Ramos (cell line): ENCODE results near the gene C17orf50.

Experiments used
- in situ Hi-C: fragments of 300-500 bp; cut with MboI; formaldehyde crosslinking; loops from one replicate; pipeline ENCODE4 v1.14.3; 2022; ENCODE audit warnings: low sequenced_read_pairs; ENCODE audit not compliant: unreplicated experiment

The C17orf50 gene

DNA sequence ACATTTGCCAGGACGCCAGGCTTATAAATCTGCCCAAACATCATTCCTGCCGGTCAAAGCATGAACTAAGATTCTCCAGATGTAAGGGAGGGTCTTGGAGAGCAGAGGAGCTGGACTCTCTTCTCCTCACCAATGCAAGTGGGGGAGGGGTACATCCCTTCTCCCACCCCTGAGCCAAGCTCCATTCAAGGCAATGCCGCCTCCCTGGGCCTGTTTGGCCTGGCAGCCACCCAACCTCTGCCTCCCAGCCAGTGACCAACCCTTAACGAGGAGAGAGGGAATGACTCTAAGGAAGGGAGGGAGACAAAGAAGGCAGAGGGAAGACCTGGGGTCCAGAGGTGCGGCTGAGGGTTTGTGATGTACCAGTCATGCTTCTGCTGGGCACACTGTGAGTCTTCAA is 13.8 kb downstream of the C17orf50 start:
- in situ Hi-C loops: no loop called here

DNA sequence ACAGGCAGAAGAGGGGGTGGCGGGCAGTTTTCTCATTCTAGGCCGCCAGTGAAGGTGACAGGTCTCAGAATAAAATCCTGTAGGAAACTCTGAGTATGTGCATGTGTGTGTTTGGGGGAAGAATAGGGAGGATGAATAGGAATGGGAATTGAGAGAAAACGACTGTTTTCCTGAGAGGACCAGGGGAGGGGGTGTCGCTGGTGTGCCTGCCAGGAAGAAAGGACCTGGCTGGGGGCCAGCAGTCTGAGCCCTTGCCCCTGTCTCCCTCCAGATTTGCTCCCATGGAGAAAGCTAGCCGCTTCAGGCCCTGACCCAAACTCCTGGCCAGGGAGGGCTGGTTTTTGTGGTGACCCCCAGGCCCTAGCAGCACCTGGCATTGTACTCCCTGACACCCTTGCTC is 14.4 kb downstream of the C17orf50 start:
- in situ Hi-C loops: no loop called here

DNA sequence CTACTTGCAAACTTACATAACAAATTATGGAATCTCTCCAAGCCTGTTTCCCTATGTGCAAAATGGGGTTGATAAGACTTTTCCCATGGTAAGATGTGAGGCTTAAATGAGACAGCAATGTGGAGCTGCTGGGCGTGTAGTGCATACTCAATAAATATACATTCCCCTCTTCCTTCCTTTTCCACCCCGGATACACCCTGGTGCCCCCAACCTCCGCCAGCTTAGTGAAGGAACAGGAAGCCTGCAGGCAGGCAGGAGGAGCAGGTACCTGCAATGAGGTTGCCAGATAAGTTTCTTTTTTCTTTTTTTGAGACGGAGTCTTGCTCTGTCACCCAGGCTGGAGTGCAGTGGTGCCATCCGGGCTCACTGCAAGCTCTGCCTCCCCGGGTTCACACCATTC is 14.9 kb downstream of the C17orf50 start:
- in situ Hi-C loops: no loop called here

DNA sequence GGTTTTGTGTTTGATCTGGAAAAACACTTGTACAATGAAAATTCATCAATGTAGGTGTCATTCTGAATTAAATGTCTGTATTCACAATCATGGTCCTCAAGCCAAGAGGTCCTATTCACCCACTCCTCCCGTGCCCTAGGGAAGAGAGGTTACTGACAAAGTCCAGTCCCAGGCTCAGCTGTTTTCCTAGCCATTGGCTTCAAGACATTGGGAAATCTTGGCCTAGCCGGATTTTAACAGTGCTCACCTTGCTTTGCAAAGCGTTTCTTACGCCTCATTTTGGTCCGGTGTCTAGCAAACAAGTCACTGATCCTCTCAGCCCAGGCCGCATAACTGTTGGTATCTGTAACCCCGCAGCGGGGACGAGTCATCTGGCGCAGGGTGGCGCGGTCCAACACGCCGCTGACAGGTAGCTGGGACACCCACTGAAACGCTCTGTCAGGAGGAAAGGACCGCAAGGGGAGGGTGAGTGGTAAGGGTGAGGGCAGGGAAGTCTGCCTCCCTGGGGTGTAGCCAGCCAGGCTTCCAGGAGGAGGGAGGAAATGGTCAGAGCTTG is 18.0 kb downstream of the C17orf50 start:
- in situ Hi-C loops: no loop called here

DNA sequence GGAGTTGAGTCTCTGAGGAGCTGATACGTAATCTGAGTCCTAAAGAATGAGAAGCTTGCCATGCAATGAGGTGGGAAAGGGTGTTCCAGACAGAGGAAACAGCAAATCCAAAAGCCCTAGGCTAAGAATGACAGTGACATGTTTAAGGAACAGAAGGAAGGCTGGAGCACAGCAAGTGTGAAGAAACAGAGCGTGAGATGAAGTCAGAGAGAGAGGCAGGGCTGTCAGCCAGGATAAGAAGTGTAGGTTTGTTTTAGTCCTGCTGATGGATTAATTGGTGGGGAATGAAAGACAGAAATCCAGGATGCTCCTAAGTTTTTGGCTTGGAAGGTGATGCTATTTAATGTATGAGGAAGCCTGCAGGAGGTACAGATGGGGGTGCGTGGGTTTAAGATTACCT is 20.3 kb downstream of the C17orf50 start:
- in situ Hi-C loops: no loop called here

DNA sequence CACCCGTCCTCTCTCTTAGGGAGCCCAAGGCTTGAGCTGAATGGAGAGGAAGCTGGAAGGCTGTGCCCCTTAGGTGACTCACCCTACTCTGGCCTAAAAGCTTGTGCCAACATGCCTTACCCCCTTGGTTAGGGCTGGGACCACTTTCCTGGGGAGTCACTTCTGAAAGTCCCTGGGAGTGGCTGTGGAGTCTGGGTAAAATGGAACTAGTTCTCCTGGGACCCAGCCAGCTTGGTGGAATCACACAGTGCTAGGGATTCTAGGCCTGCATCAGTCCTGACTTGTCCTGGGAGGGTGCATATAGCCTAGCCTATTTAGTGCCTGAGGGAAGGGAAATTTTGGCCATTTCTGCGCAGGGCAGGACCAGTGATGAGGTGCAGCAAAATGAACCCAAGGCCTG is 24.2 kb downstream of the C17orf50 start:
- in situ Hi-C loops: no loop called here

DNA sequence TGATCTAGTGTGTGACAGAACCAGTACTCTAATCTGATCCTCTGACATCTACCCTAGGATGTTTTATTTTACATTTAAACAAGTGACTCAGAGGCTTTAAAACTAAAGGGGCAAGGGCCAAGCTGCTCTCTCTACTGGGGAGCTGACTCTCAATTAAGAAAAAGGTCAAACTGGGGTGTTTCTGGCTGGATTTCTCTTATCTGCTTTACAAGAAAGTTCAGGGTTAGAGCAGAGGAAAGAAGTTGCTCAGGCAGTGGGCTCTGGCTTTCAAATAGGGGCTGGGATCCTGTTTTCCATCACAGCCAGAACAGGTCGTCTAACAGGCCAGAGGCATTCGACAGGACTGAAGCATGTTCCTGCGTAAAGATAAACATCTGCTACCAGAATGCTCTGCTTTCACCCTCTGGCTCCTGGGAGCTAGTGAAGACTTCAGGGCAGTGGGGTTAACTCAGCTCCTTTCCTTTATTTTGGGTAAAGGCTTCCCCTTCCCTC is 26.3 kb downstream of the C17orf50 start:
- in situ Hi-C loops: no loop called here

DNA sequence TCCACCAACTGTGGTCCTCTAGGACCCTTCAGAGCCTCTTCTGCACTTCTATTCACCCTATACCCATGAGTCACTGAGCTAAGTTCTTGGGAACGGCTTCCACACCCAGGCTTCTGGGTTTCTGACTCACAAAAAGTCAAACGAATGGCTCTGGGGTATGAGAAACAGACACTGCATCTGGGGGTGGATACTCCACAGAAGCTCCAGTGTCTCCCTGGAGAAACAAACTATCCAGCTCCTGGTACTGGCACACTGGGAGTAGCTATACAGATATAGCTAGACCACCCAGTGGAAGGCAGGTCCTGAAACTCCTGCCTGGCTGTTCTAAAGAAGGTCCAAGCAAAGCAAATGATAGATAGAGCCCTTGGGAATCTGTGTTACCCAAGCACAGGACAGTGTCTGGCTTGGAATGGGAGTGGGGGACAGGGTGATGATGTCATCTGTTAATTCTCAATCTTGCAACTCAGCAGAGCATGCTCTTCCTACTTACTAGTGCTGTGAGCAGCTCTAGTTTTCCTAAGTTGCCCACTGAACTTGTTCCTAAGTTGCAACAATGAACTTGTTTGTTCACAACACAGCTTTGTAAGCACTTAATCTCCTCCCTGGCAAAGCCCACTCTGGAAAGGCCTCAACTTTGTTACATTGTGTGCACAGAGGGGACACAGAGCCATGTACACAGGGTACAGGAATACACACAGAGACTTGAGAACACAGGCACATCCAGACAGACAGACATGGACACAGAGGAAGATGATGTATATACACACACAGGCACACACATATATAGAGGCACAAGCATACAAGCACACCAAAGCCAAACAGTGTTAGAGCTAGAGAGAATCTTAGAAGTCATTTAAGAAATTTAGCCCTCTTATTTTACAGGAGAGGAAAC is 28.0 kb downstream of the C17orf50 start:
- in situ Hi-C loops: no loop called here

DNA sequence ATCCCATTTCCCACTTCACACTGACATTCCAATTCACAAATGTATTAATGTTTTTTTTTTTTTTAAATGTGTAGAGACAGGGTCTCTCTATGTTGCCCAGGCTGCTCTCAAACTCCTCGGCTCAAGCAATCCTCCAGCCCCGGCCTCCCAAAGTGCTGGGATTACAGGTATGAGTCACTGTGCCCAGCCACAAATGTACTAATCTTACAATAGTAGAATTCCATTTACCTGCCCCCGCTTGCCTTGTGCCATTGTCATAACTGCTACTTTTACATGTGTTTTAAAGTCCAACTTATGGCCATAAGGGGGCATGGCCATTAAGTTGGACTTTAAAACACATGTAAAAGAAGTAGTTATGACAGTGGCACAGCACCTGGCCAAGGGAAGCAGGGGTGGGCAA is 30.2 kb downstream of the C17orf50 start:
- in situ Hi-C loops: no loop called here

DNA sequence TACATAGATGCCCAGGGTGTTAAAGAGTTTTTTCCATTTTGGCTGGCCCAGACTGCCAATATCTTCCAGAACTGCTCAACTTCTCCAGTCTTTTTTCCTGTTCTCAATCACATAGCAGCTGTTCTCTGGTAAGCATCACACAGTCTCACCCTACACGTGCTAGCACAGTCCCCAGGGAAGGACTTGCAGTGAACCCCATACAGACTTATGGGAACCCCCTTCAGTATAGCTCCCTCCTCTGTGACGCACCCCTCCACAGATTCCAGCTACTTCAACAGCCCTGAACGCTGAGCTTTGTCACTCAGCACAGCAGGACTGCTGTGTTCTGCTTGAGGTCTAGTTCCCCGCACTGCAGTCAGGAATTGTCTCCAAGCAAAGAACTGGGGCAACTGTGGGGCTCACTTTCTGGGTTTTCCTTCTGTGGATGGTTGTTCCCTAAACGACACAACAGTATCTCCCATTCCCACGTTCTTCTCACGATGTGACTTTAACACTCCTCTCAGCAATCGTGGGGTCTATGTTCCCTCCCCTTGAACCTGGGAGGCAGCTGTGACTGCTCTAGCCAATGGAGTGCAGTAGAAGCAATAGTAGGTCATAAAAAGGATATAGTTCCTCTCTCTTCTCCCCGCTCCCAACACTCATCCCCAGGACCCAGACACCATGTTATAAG is 31.1 kb downstream of the C17orf50 start:
- in situ Hi-C loops: no loop called here

DNA sequence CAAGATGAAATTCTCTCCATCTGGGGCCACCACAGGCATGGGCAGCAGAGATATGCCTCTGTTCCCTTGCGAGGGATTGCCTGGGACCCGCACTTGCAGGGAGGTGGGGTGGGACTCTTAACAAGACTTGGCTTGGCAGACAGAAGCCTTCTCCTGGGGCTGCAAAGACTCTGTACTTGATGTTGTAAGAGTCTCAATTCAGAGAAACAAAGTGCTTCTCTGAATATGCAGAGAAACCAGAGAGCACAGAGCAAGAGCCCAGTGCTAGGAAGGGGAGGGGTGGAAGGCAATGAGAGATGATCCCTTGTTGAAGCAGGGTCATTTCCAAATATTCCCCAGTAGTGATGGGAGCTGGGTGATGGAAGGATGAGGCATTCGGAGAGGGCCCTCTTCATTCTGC is 32.6 kb downstream of the C17orf50 start:
- in situ Hi-C loops: no loop called here

DNA sequence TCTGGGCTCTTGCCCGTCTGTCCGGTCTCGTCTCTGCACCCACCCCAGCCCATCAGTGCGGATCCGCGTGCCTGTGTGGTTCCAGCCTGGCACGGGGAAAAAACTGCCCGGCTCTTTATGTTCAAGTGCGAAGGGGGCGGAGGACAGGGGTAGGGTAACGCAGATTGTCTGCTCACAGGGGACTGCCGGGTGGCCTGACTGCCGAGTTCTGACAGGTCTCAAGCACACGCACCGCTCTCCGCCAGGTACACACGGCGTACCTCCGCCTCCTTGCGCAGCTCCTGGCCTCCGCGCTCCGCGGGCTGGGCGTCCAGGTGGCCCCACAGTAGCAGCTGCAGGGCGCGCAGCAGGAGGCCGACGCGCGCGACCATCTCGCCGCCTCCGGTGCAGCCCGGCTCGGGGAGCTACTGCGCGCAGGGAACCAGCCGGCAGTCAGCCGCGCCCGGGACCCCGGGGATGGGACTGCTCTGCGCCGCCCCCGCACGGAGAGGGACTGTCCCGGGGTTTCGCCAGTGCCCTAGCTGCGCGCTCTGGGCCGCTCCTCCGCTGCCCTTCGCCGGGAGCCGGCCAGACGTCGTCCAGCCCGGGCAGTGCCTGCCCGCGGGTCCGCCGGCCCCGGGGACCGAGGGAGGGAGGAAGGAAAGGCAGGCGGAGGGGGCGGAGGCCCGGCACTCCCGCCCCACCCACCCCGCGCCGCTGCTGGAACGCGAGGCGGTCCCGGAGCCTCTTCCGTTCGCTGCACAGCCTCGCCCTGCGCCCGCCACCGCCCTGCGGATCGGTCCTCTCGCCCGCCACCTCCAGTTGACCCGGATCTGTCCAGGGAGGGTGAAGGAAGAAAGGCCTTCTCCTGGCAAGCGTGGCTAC is 34.6 kb downstream of the C17orf50 start, which contains the start of gene MMP28:
Gene MMP28 (minus strand): TSS at position 635 of the 864 bp plus-strand sequence. CDS start 264 bp downstream, at position 371.
- in situ Hi-C loops: no loop called here

DNA sequence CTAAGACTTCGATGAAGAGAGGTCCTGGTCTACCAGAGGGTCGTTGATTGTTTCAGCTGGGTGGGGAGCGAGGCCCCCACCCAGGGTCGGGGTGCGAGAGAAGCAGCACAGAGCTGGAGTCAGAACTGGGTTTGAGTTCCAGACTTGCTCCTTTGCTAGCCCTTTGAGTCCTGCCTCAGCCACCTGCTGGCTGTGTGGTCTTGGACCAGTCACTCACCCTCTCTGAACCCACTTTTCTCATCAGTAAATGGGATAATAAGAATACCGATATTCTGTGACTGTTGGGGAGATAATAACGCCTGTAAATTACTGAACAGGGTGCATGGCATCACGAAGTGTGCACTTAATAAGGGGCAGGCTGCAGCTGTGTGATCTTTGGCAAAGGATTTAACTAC is 35.2 kb downstream of the C17orf50 start:
- in situ Hi-C loops: no loop called here

DNA sequence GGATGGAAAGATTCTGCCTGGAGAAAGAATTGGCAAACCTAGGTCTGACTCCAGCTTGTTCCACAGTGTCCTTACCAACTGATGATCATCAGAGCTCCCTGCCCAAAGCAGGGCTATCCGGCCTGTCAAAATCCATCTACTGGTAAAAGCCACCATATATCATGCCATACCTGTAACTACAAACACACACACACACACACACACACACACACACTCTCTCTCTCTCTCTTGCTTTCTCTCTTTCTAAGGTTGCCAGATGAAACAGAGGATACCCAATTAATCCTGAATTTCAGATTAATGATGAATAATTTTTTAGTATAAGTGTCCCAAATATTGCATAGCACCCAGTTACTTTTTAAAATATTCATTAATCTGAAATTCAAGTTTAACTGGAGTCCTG is 36.3 kb downstream of the C17orf50 start:
- in situ Hi-C loops: no loop called here

DNA sequence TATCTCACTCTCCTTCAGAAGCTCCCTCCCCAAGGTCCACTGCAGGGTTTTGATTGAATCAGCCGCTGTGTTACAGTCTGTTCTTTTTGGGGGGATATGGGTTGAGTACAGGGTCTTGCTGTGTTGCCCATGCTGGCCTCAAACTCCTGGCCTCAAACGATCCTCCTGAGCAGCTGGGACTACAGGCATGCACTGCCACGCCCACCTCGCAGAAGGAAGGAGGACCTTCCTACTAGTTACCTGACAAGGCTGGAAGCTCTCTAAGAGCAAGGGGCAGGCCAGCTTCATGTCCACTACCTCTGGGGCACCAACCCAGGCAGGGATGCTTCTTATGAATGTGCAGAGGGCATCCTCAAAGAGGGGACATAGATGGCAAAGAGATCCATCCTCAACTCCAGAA is 36.7 kb downstream of the C17orf50 start:
- in situ Hi-C loops: no loop called here

DNA sequence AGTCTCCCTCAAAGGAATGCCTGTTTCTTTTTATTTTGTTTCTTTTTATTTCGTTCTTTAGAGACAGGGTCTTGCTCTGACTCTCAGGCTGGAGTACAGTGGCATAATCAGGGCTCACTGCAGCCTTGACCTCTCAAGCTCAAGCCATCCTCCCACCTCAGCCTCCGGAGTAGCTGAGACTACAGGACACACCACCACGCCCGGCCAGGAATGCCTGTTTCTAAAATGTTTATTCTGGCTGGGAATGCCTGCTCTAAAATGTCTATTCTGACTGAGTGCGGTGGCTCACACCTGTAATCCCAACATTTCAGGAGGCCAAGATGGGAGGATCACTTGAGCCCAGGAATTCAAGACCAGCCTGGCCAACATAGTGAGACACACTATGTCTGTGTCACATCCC is 37.2 kb downstream of the C17orf50 start:
- in situ Hi-C loops: no loop called here

DNA sequence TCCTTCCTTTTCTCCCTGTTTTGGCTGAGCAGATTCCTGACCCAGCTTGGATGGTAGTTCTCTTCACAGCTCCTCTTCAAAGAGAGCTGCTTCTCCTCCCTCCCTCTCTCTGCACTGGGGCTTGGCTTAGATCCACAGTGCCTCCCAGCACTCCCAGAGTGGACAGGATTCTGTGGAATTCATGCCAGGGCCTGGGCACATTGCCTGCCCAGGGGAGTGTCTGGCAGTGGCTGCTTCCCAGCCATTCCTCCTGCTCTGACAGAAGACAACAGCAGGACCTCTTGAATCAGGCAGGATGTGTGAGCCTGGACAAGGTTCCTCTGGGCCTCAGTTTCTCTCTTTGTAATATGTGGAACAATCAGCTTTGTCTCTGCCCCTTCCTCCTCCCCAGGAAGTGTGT is 39.3 kb downstream of the C17orf50 start:
- in situ Hi-C loops: no loop called here

DNA sequence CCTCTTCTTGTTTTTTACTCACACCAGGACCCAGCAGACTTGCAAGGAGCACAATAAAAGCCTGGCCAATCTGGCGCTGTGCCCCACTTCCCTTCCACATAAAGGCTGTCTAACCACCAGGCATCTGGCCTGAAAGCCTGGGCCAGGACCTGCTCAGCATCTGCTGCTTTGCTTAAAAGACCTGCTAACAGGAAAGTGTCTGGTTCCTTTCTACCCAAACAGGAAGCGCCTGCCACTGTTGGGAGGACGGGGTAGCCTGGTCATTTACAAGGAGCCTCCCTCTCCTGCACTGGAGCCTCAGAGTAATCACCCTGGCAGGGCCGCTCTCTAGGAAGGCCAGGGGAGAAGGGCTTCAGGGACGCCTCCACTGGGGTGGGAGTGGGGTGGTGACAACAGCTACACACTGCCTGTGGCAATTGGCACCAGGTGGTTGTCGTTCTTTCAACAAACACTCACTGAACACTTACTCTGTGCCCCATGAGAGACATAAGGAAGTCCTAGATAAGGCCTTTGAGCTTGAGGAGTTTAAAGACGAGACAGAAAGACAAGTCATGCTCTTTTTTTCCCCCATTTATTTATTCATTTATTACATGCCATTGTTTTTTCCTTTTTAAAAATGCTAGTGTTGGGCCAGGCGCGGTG is 41.0 kb downstream of the C17orf50 start:
- in situ Hi-C loops: no loop called here

DNA sequence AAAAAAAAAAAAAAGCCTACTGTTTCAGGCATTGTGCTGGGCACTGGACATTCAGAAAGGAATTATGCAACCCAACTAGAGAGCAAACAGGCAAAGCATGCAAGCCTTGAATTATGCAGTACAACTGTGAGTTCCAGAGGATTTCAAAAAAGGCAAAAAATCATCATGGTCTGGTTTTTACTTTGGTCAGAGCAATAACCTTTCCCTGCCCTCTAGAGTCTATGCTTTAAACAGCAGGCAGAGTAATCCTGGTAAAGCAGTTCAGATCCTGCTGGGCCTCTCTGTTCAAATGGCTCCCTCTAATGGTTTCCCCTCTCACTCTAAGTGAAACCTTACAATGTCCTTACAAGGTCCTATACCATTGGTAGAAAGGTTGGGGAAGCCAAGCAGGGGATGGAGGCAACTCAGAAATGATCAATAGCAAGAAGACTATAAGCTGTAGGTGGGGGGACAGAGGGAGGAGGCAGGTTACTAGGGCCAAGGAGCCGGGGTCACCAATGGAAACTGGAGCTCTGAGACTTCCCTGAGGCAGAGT is 44.0 kb downstream of the C17orf50 start:
- in situ Hi-C loops: loop anchor here (5.0 kb wide), 1 partner anchor 42 kb away; the partner anchor contains the start of gene C17orf50
